Endothelial cell (in vitro differentiated cells): ENCODE measurements around the gene GOSR2. TPM values are rescaled to one million over a fixed set of nuclear protein-coding genes. Genes with fewer than 3 reads are reported as not detected.

ENCODE experiments used
- DNase-seq: peaks from one replicate; pipeline ENCODE4 v3.0.0; 2021; ENCODE audit warnings: low spot score
- H3K27ac Mint-ChIP-seq: one replicate; pipeline ENCODE4 v1.8.0; 2021; ENCODE audit warnings: mixed read lengths, inconsistent platforms; ENCODE audit not compliant: unreplicated experiment
- H3K27me3 Mint-ChIP-seq: one replicate; pipeline ENCODE4 v1.8.0; 2021; ENCODE audit warnings: mild to moderate bottlenecking, moderate library complexity, mixed read lengths, inconsistent platforms; ENCODE audit not compliant: unreplicated experiment
- H3K36me3 Mint-ChIP-seq: one replicate; pipeline ENCODE4 v1.8.0; 2021; ENCODE audit warnings: mild to moderate bottlenecking, low read depth, mixed read lengths, inconsistent platforms; ENCODE audit not compliant: unreplicated experiment
- H3K4me1 Mint-ChIP-seq: one replicate; pipeline ENCODE4 v1.8.0; 2021; ENCODE audit warnings: mild to moderate bottlenecking, mixed read lengths, inconsistent platforms; ENCODE audit not compliant: unreplicated experiment
- H3K4me3 Mint-ChIP-seq: one replicate; pipeline ENCODE4 v1.8.0; 2021; ENCODE audit warnings: mild to moderate bottlenecking, mixed read lengths, inconsistent platforms; ENCODE audit not compliant: unreplicated experiment
- H3K9me3 Mint-ChIP-seq: one replicate; pipeline ENCODE4 v1.8.0; 2021; ENCODE audit warnings: mixed read lengths, inconsistent platforms; ENCODE audit not compliant: unreplicated experiment
- CTCF ChIP-seq: fragments of 200-600 bp; sonication (generic); IDR thresholded peaks from one replicate; pipeline ENCODE4 v1.5.0; 2021; ENCODE audit warnings: antibody characterized with exemption; ENCODE audit not compliant: unreplicated experiment
- total RNA-seq: library from RNA; stranded (reverse); fragmentation: NEBNext Ultra II Directional; extraction: Animal tissue kit (Norgen Biotek cat#: 25700); gene quantifications from one replicate; pipeline ENCODE4 v1.2.1, GENCODE V29; 2021; ENCODE audit not compliant: unreplicated experiment

GOSR2 gene
- total RNA-seq, 1 donor from 2014 or later, result 51.2 TPM

GRCh38 chr17:46881015-46881414, 41.9 kb upstream of the GOSR2 start:
- no peak for DNase-seq
- Mint-ChIP-seq H3K4me3 (no peak overlapping the region), H3K4me1 (peaks cover 3% of the 10 kb centered on the region), H3K27me3 (peaks cover 3% of the 10 kb centered on the region), H3K9me3 (no peaks in the 10 kb centered on the region), H3K27ac (no peak overlapping the region), H3K36me3 (no peaks in the 10 kb centered on the region)
- no peak for TF ChIP-seq CTCF

- Mint-ChIP-seq H3K36me3 (no peaks in the 10 kb centered on the region), H3K9me3 (no peaks in the 10 kb centered on the region), H3K4me1 (peaks cover 3% of the 10 kb centered on the region), H3K27me3 (peaks cover 3% of the 10 kb centered on the region), H3K27ac (no peak overlapping the region), H3K4me3 (no peak overlapping the region)
- DNase-seq, result no peak
- no peak for TF ChIP-seq CTCF
Observed at GRCh38 chr17:46882666-46883065, 40.3 kb upstream of the GOSR2 start.

- no peak for TF ChIP-seq CTCF
- H3K4me3 Mint-ChIP-seq, result no peak overlapping the region
- peaks cover 3% of the 10 kb centered on the region for H3K4me1 Mint-ChIP-seq
- H3K27me3 Mint-ChIP-seq, result peaks cover 5% of the 10 kb centered on the region
- no peaks in the 10 kb centered on the region for H3K36me3 Mint-ChIP-seq
- DNase-seq, result no peak
- no peaks in the 10 kb centered on the region for H3K9me3 Mint-ChIP-seq
- no peak overlapping the region for H3K27ac Mint-ChIP-seq
Observed at GRCh38 chr17:46883871-46884520, 39.0 kb upstream of the GOSR2 start.

- Mint-ChIP-seq H3K9me3 (no peaks in the 10 kb centered on the region), H3K36me3 (no peaks in the 10 kb centered on the region), H3K27me3 (peaks cover 5% of the 10 kb centered on the region), H3K4me1 (peaks cover 3% of the 10 kb centered on the region), H3K27ac (no peak overlapping the region), H3K4me3 (no peak overlapping the region)
- no peak for DNase-seq
- no peak for TF ChIP-seq CTCF
Observed at GRCh38 chr17:46884552-46884951, 38.4 kb upstream of the GOSR2 start.

- H3K27ac Mint-ChIP-seq, result no peak overlapping the region
- DNase-seq, result no peak
- H3K4me1 Mint-ChIP-seq, result peaks cover 3% of the 10 kb centered on the region
- no peak for TF ChIP-seq CTCF
- H3K9me3 Mint-ChIP-seq, result no peaks in the 10 kb centered on the region
- H3K36me3 Mint-ChIP-seq, result no peaks in the 10 kb centered on the region
- peaks cover 5% of the 10 kb centered on the region for H3K27me3 Mint-ChIP-seq
- no peak overlapping the region for H3K4me3 Mint-ChIP-seq
Observed at GRCh38 chr17:46885415-46886309, 37.3 kb upstream of the GOSR2 start.
